ENCODE results near the gene ASB13. TPM values are rescaled to one million over a fixed set of nuclear protein-coding genes. Genes with fewer than 3 reads are reported as not detected.

The ASB13 gene
- total and polyA plus RNA-seq, 2 of the 13 experiments (the other 11 are each of a cell fraction or from before 2014, with no cell fraction given), result 9.3 to 15.4 TPM

- TF ChIP-seq GMEB1 (CRISPR knock-in tag; IDR thresholded peaks at IDR 0.05; ENCODE audit: borderline replicate concordance) (0 out of 2 replicates have a peak, but pooled peaks have one; percentile 21), ZXDC (CRISPR knock-in tag; IDR thresholded peaks at IDR 0.05) (0 out of 2 replicates have a peak, but pooled peaks have one; percentile 46), ZNF709 (CRISPR knock-in tag; IDR thresholded peaks at IDR 0.05) (0 out of 2 replicates have a peak, but pooled peaks have one; percentile 50), TGIF2 (CRISPR knock-in tag; IDR thresholded peaks at IDR 0.05) (0 out of 2 replicates have a peak, but pooled peaks have one; percentile 35), BHLHE40 (IDR thresholded peaks at IDR 0.05; ENCODE audit: low read length) (no peak), ZNF646 (CRISPR knock-in tag; IDR thresholded peaks at IDR 0.05) (0 out of 2 replicates have a peak, but pooled peaks have one; percentile 20), SRSF1 (optimal IDR thresholded peaks at IDR 0.05; ENCODE audit: low read depth, low read length) (no peak), ELF3 (CRISPR knock-in tag; IDR thresholded peaks at IDR 0.05) (no peak), ZBTB8A (CRISPR knock-in tag; IDR thresholded peaks at IDR 0.05; ENCODE audit: borderline replicate concordance, low read depth) (0 out of 2 replicates have a peak, but pooled peaks have one; percentile 25), ZNF101 (CRISPR knock-in tag; IDR thresholded peaks at IDR 0.05; ENCODE audit: borderline replicate concordance, low read depth) (0 out of 2 replicates have a peak, but pooled peaks have one; percentile 16), ZBTB20 (CRISPR knock-in tag; IDR thresholded peaks at IDR 0.05; ENCODE audit: borderline replicate concordance, low read depth) (no peak), ZSCAN9 (CRISPR knock-in tag; IDR thresholded peaks at IDR 0.05; ENCODE audit: borderline replicate concordance) (no peak), BRD4 (CRISPR knock-in tag; IDR thresholded peaks at IDR 0.05) (no peak), RAD21 (CRISPR knock-in tag; IDR thresholded peaks at IDR 0.05) (peak; percentile 19; the same call in 1 of the 2 replicates), SMC3 (IDR thresholded peaks at IDR 0.05; ENCODE audit: low read length) (peak; percentile 17; the same call in 1 of the 2 replicates), ZNF563 (CRISPR knock-in tag; IDR thresholded peaks at IDR 0.05) (peak; percentile 46; the same call in 1 of the 2 replicates)
Observed at GRCh38 chr10:5684971-5685763, 18.8 kb upstream of the ASB13 start (continued).
